CMK (cell line): ENCODE results near the gene CGB3.
A peak's percentile ranks its signal among the peaks of the same experiment; 100 is the strongest.
"Not testable (repeated sequence)": the region's sequence is repeated elsewhere in the genome, so short reads cannot be mapped to it uniquely, and the experiment has no call there.

ENCODE experiments used
- DNase-seq: peaks from one replicate; pipeline ENCODE4 v3.0.0-alpha.2; 2010; ENCODE audit warnings: low read depth

CGB3 gene

DNA sequence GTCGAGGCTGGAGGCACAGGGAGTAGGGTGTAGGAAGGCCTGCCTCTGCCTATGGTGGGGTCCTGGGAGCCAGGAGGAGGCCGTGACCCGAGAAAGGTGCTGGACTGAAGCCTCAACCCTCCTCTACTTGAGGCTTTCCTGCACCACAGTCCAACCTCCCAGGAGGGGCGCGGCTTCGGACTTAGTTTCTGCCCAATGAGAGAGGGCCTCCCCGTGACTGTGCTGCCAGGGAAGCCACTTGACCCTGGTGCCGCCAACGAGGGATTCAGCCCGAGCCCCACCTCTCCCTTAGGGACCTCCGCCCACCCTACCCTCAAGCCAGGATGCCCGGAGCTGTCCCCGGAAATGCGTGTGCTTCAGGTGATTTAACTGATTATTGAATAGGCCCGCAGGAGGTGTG, at the start of gene CGB3:
CGB3 (minus strand) TSS at position 101 of the 400 bp plus-strand sequence. CDS start 362 bp downstream, outside the sequence.
- not testable (repeated sequence) for DNase-seq

DNA sequence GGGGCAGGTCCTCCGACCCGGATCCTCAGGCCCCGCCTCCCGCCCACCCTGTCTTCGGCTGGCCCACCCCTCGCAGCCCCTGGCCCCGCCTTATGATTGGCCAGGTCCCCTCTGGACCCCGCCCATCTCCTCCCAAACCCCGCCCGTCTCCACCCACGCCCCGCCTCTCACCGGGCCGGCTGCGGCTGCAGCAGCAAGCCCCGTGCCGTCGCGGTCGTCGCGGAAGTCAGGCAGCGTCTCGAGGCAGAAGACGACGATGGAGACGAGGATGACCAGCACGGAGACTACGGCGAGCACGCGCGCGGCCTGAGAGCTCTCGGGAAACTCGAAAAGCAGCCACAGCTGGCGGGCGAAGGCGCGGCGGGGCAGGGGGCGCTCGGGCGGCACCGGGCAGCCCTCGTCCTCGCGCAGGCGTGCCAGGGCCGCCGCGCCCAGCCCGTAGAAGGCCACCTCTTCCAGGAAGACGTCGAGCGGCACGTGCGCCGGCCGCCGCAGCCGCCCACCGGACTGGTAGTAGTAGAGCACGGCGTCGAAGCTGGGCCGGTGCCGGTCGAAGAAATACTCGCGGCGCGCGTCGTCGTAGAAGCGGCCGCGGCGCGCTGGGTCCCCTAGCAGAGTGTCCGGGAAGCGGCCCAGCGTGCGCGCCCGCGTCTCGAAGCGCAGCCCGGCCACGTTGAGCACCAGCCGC, 47.9 kb upstream of the CGB3 start:
- no peak for DNase-seq

DNA sequence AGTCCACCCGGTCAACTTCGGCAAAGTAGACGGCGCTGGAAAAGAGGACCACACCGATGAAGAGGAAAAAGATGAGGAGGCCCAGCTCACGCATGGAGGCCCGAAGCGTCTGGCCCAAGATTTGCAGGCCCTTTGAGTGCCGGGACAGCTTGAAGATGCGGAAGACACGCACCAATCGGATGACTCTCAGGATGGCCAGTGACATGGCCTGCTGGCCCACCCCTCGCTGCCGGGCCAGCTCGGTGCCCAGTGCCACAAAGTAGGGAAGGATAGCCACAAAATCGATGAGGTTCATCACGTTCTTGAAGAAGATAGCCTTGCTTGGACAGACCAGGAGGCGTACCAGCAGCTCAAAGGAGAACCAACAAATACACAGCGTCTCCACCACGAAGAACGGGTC, 46.3 kb upstream of the CGB3 start:
- no peak for DNase-seq

DNA sequence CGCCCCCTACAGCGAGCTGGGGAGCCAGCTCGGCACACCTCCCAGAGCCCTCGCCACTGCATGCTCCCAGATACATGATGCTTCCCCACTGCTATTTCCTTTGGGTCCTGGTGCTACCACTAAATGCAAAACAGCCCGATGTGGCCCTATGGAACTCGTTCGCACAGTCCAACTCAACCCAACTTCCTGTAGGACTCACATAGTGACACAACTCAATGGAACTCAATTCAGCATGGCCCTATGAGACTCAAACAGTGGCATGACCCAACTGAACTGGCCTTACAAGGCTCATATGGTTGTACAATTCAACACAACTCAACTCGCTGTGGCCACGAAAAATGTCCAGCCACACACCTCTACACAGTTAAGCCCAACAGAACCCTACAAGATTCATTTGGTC, 44.9 kb upstream of the CGB3 start:
- DNase-seq = no peak

GRCh38 chr19:49067554-49067953, 43.4 kb upstream of the CGB3 start:
- no peak for DNase-seq

- no peak for DNase-seq
Measured at GRCh38 chr19:49065905-49066512, 41.9 kb upstream of the CGB3 start.

- no peak for DNase-seq
Measured at GRCh38 chr19:49064768-49065611, 40.9 kb upstream of the CGB3 start, which contains the start of gene NTF4. NTF4 (minus strand) TSS chr19:49064818; CDS start chr19:49061997, 2,821 bp downstream.

GRCh38 chr19:49064029-49064629, 40.0 kb upstream of the CGB3 start:
- DNase-seq = no peak

GRCh38 chr19:49061445-49061844, 37.3 kb upstream of the CGB3 start:
- DNase-seq = no peak

GRCh38 chr19:49061000-49061399, 36.9 kb upstream of the CGB3 start:
- no peak for DNase-seq

GRCh38 chr19:49059053-49059452, 34.9 kb upstream of the CGB3 start:
- DNase-seq = no peak

GRCh38 chr19:49058562-49058961, 34.4 kb upstream of the CGB3 start:
- DNase-seq = no peak

- DNase-seq = no peak
Measured at GRCh38 chr19:49057636-49058234, 33.6 kb upstream of the CGB3 start, which contains the start of gene CGB7. CGB7 (minus strand) TSS chr19:49057749; CDS start chr19:49055375, 2,374 bp downstream.

- DNase-seq = not testable (repeated sequence)
Measured at GRCh38 chr19:49056902-49057596, 32.9 kb upstream of the CGB3 start.

- DNase-seq = peak; percentile 60
Measured at GRCh38 chr19:49056101-49056901, 32.2 kb upstream of the CGB3 start.

- DNase-seq = not testable (repeated sequence)
Measured at GRCh38 chr19:49050376-49051033, 26.4 kb upstream of the CGB3 start.

- DNase-seq = not testable (repeated sequence)
Measured at GRCh38 chr19:49049834-49050233, 25.7 kb upstream of the CGB3 start.

- DNase-seq = not testable (repeated sequence)
Measured at GRCh38 chr19:49049011-49049410, 24.9 kb upstream of the CGB3 start, which contains the start of gene CGB8. CGB8 (minus strand) TSS chr19:49049111; CDS start chr19:49048739, 372 bp downstream.

DNA sequence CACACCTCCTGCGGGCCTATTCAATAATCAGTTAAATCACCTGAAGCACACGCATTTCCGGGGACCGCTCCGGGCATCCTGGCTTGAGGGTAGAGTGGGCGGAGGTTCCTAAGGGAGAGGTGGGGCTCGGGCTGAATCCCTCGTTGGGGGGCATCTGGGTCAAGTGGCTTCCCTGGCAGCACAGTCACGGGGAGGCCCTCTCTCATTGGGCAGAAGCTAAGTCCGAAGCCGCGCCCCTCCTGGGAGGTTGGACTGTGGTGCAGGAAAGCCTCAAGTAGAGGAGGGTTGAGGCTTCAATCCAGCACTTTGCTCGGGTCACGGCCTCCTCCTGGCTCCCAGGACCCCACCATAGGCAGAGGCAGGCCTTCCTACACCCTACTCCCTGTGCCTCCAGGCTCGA, 19.4 kb upstream of the CGB3 start, which contains the start of gene CGB5:
CGB5 (plus strand) TSS at position 301 of the 400 bp plus-strand sequence. CDS start 362 bp downstream, outside the sequence.
- DNase-seq = not testable (repeated sequence)
